ENCODE measurements around the gene TRAF3IP1. TPM values are rescaled to one million over a fixed set of nuclear protein-coding genes. Genes with fewer than 3 reads are reported as not detected.
"Not testable (repeated sequence)": the region's sequence is repeated elsewhere in the genome, so short reads cannot be mapped to it uniquely, and the experiment has no call there.

TRAF3IP1 gene
- total RNA-seq, 1 donor from 2014 or later: 15.1 TPM

GRCh38 chr2:238315031-238315595 is 5.2 kb upstream of the TRAF3IP1 start:
- no peaks in the 10 kb centered on the region for H3K36me3 Mint-ChIP-seq (ENCODE audit: low read depth)

GRCh38 chr2:238320648-238321281 is 447 bp downstream of the TRAF3IP1 start:
- no peaks in the 10 kb centered on the region for H3K9me3 Mint-ChIP-seq (ENCODE audit: low read depth)
- TF ChIP-seq CTCF (IDR thresholded peaks at IDR 0.05): no peak
- peak overlapping the region; percentile 72 for H3K4me3 Mint-ChIP-seq (ENCODE audit: unreplicated experiment)
- no peak for DNase-seq (ENCODE audit: low spot score)
- peaks cover 24% of the 10 kb centered on the region for H3K4me1 Mint-ChIP-seq (ENCODE audit: low read depth)
- H3K27ac Mint-ChIP-seq (ENCODE audit: unreplicated experiment): peak overlapping the region; percentile 83
- peaks cover 2% of the 10 kb centered on the region for H3K27me3 Mint-ChIP-seq (ENCODE audit: low read depth)
- peaks cover 6% of the 10 kb centered on the region for H3K36me3 Mint-ChIP-seq (ENCODE audit: low read depth)

More at GRCh38 chr2:238315031-238315595, 5.2 kb upstream of the TRAF3IP1 start:
- no peak for TF ChIP-seq CTCF (IDR thresholded peaks at IDR 0.05)
- Mint-ChIP-seq H3K27ac (ENCODE audit: unreplicated experiment) (no peak overlapping the region), H3K9me3 (ENCODE audit: low read depth) (no peaks in the 10 kb centered on the region), H3K4me1 (ENCODE audit: low read depth) (peaks cover 8% of the 10 kb centered on the region), H3K4me3 (ENCODE audit: unreplicated experiment) (no peak overlapping the region), H3K27me3 (ENCODE audit: low read depth) (peaks cover 10% of the 10 kb centered on the region)
- DNase-seq (ENCODE audit: low spot score): no peak

- no peaks in the 10 kb centered on the region for H3K27me3 Mint-ChIP-seq (ENCODE audit: low read depth)
- peak overlapping the region; percentile 70 for H3K4me3 Mint-ChIP-seq (ENCODE audit: unreplicated experiment)
- peak overlapping the region; percentile 83 for H3K27ac Mint-ChIP-seq (ENCODE audit: unreplicated experiment)
- peaks cover 6% of the 10 kb centered on the region for H3K36me3 Mint-ChIP-seq (ENCODE audit: low read depth)
- H3K9me3 Mint-ChIP-seq (ENCODE audit: low read depth): no peaks in the 10 kb centered on the region
- no peak for DNase-seq (ENCODE audit: low spot score)
- TF ChIP-seq CTCF (IDR thresholded peaks at IDR 0.05): no peak
- H3K4me1 Mint-ChIP-seq (ENCODE audit: low read depth): peaks cover 24% of the 10 kb centered on the region
These were observed 1.1 kb downstream of the TRAF3IP1 start for GRCh38 chr2:238321467-238321866.

GRCh38 chr2:238322001-238322411 is 1.7 kb downstream of the TRAF3IP1 start:
- H3K27ac Mint-ChIP-seq (ENCODE audit: unreplicated experiment): no peak overlapping the region
- no peaks in the 10 kb centered on the region for H3K9me3 Mint-ChIP-seq (ENCODE audit: low read depth)
- no peak for DNase-seq (ENCODE audit: low spot score)
- peaks cover 8% of the 10 kb centered on the region for H3K36me3 Mint-ChIP-seq (ENCODE audit: low read depth)
- H3K4me3 Mint-ChIP-seq (ENCODE audit: unreplicated experiment): peak overlapping the region; percentile 70
- no peak for TF ChIP-seq CTCF (IDR thresholded peaks at IDR 0.05)
- no peaks in the 10 kb centered on the region for H3K27me3 Mint-ChIP-seq (ENCODE audit: low read depth)
- H3K4me1 Mint-ChIP-seq (ENCODE audit: low read depth): peaks cover 24% of the 10 kb centered on the region

DNA sequence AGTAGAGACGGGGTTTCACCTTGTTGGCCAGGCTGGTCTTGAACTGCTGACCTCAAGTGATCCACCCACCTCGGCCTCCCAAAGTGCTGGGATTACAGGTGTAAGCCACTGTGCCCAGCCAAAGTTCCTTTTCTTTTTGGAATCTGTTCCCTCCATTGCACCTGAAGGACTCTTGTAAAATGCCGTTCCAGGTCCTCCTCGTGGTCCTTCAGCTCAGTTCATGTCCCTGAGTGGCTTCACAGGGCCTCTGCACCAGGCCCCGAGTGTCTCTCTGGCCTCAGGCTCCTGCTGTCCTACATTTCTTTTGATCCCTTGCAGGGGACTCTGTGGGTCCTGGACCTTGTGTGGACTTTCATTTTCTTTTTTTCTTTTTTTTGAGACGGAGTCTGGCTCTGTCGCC is 3.9 kb downstream of the TRAF3IP1 start:
- H3K36me3 Mint-ChIP-seq (ENCODE audit: low read depth): peaks cover 23% of the 10 kb centered on the region
- peaks cover 22% of the 10 kb centered on the region for H3K4me1 Mint-ChIP-seq (ENCODE audit: low read depth)
- not testable (repeated sequence) for H3K9me3 Mint-ChIP-seq (ENCODE audit: low read depth); H3K27me3 Mint-ChIP-seq (ENCODE audit: low read depth); DNase-seq (ENCODE audit: low spot score); H3K27ac Mint-ChIP-seq (ENCODE audit: unreplicated experiment); H3K4me3 Mint-ChIP-seq (ENCODE audit: unreplicated experiment)

- Mint-ChIP-seq H3K9me3 (ENCODE audit: low read depth) (no peaks in the 10 kb centered on the region), H3K27ac (ENCODE audit: unreplicated experiment) (no peak overlapping the region), H3K36me3 (ENCODE audit: low read depth) (peaks cover 30% of the 10 kb centered on the region), H3K4me3 (ENCODE audit: unreplicated experiment) (no peak overlapping the region), H3K27me3 (ENCODE audit: low read depth) (no peaks in the 10 kb centered on the region), H3K4me1 (ENCODE audit: low read depth) (peaks cover 16% of the 10 kb centered on the region)
- no peak for DNase-seq (ENCODE audit: low spot score)
- TF ChIP-seq CTCF (IDR thresholded peaks at IDR 0.05): no peak
These were observed 5.4 kb downstream of the TRAF3IP1 start for GRCh38 chr2:238325694-238326093.
